Ishikawa (cell line): Measurements from ENCODE around the gene PSMA4.

ENCODE experiments used
- CEBPB ChIP-seq: IDR thresholded peaks from 2 replicates; pipeline ENCODE4 v1.6.1; 2012
- CREB1 ChIP-seq: IDR thresholded peaks from 2 replicates; pipeline ENCODE4 v1.6.1; 2012; ENCODE audit warnings: low read depth
- EGR1 ChIP-seq: IDR thresholded peaks from 2 replicates; pipeline ENCODE4 v1.6.1; 2012
- EP300 ChIP-seq: IDR thresholded peaks from 2 replicates; pipeline ENCODE4 v1.6.1; 2012; ENCODE audit warnings: borderline replicate concordance
- FOXM1 ChIP-seq: IDR thresholded peaks from 2 replicates; pipeline ENCODE4 v1.6.1; 2012; ENCODE audit warnings: low read depth, borderline replicate concordance
- NFIC ChIP-seq: IDR thresholded peaks from 2 replicates; pipeline ENCODE4 v1.6.1; 2012
- RAD21 ChIP-seq: IDR thresholded peaks from 2 replicates; pipeline ENCODE4 v1.6.1; 2012; ENCODE audit warnings: low read depth
- TAF1 ChIP-seq: IDR thresholded peaks from 2 replicates; pipeline ENCODE4 v1.6.1; 2012; ENCODE audit warnings: low read depth, mild to moderate bottlenecking
- TCF12 ChIP-seq: IDR thresholded peaks from 2 replicates; pipeline ENCODE4 v1.6.1; 2012; ENCODE audit warnings: low read depth
- TEAD4 ChIP-seq: IDR thresholded peaks from 2 replicates; pipeline ENCODE4 v1.6.1; 2012
- USF1 ChIP-seq: IDR thresholded peaks from 2 replicates; pipeline ENCODE4 v1.6.1; 2012
- YY1 ChIP-seq: IDR thresholded peaks from 2 replicates; pipeline ENCODE4 v1.6.1; 2012; ENCODE audit warnings: low read depth
- ZBTB7A ChIP-seq: IDR thresholded peaks from 2 replicates; pipeline ENCODE4 v1.6.1; 2012; ENCODE audit warnings: low read depth
- TF ChIP-seq, protein P1 (sequence below): IDR thresholded peaks from 2 replicates; pipeline ENCODE4 v1.6.1; 2012
- TF ChIP-seq, protein P2 (sequence below): IDR thresholded peaks from 2 replicates; pipeline ENCODE4 v1.6.1; 2012; ENCODE audit warnings: low read depth, mild to moderate bottlenecking

Gene PSMA4

GRCh38 chr15:78524230-78524629 lies 16.0 kb upstream of the PSMA4 start:
- TF ChIP-seq TEAD4 (no peak), ZBTB7A (no peak), USF1 (no peak), NFIC (no peak), CEBPB (no peak), EP300 (no peak), FOXM1 (no peak), TCF12 (no peak), TAF1 (no peak), RAD21 (no peak), EGR1 (no peak), CREB1 (no peak), YY1 (no peak)
- TF ChIP-seq, protein P1, sequence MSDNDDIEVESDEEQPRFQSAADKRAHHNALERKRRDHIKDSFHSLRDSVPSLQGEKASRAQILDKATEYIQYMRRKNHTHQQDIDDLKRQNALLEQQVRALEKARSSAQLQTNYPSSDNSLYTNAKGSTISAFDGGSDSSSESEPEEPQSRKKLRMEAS = no peak
- TF ChIP-seq, protein P2, sequence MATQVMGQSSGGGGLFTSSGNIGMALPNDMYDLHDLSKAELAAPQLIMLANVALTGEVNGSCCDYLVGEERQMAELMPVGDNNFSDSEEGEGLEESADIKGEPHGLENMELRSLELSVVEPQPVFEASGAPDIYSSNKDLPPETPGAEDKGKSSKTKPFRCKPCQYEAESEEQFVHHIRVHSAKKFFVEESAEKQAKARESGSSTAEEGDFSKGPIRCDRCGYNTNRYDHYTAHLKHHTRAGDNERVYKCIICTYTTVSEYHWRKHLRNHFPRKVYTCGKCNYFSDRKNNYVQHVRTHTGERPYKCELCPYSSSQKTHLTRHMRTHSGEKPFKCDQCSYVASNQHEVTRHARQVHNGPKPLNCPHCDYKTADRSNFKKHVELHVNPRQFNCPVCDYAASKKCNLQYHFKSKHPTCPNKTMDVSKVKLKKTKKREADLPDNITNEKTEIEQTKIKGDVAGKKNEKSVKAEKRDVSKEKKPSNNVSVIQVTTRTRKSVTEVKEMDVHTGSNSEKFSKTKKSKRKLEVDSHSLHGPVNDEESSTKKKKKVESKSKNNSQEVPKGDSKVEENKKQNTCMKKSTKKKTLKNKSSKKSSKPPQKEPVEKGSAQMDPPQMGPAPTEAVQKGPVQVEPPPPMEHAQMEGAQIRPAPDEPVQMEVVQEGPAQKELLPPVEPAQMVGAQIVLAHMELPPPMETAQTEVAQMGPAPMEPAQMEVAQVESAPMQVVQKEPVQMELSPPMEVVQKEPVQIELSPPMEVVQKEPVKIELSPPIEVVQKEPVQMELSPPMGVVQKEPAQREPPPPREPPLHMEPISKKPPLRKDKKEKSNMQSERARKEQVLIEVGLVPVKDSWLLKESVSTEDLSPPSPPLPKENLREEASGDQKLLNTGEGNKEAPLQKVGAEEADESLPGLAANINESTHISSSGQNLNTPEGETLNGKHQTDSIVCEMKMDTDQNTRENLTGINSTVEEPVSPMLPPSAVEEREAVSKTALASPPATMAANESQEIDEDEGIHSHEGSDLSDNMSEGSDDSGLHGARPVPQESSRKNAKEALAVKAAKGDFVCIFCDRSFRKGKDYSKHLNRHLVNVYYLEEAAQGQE = no peak

GRCh38 chr15:78527325-78527724 lies 12.9 kb upstream of the PSMA4 start:
- no peak for TF ChIP-seq TCF12
- no peak for TF ChIP-seq YY1
- no peak for TF ChIP-seq EP300

DNA sequence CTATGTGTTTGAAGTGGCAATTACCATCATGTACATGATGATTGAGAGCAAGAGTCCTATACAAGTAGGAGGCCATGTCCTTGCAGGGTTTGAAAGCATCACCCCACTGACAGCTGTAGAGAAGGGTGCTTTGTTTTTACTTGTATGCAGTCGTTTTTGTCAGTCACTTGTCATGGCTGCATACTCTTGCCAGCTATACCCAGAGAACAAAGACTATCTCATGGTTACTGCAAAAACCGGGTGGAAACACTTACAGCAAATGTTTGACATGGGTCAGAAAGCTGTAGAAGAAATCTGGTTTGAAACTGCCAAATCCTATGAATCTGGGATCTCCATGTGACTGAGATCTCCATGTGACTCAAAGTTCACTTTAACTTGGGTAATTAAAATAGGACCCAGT lies 6.9 kb upstream of the PSMA4 start:
- TF ChIP-seq TAF1 = no peak
- no peak for TF ChIP-seq FOXM1
- TF ChIP-seq ZBTB7A = no peak
- TF ChIP-seq CEBPB = no peak
- no peak for TF ChIP-seq EGR1
- no peak for TF ChIP-seq TCF12
- TF ChIP-seq EP300 = no peak
- TF ChIP-seq YY1 = no peak
- TF ChIP-seq RAD21 = no peak
- TF ChIP-seq NFIC = no peak
- TF ChIP-seq CREB1 = no peak
- TF ChIP-seq, protein P1 = no peak
- no peak for TF ChIP-seq TEAD4
- TF ChIP-seq USF1 = no peak
- TF ChIP-seq, protein P2 = no peak

GRCh38 chr15:78536134-78536533 lies 4.1 kb upstream of the PSMA4 start:
- TF ChIP-seq, protein P1 = no peak

GRCh38 chr15:78537266-78537905 lies 2.9 kb upstream of the PSMA4 start:
- TF ChIP-seq TCF12 (no peak), EP300 (no peak), ZBTB7A (no peak), FOXM1 (no peak), YY1 (no peak), EGR1 (no peak), TAF1 (no peak), USF1 (no peak), CREB1 (no peak), NFIC (no peak), CEBPB (no peak), TEAD4 (no peak), RAD21 (no peak)
- TF ChIP-seq, protein P2 = no peak
- TF ChIP-seq, protein P1 = no peak
